Type B pancreatic cell (in vitro differentiated cells): ENCODE data around the gene VIT. TPM values are rescaled to one million over a fixed set of nuclear protein-coding genes. Genes with fewer than 3 reads are reported as not detected.

Experiments
- DNase-seq: peaks from one replicate; pipeline ENCODE4 v3.0.0; 2021; ENCODE audit warnings: mixed read lengths; ENCODE audit not compliant: unreplicated experiment; ENCODE audit errors: extremely low spot score
- H3K27ac Mint-ChIP-seq: 2 replicates; pipeline ENCODE4 v1.8.0; 2021; ENCODE audit warnings: mild to moderate bottlenecking, mixed read lengths
- H3K27me3 Mint-ChIP-seq: 2 replicates; pipeline ENCODE4 v1.8.0; 2021; ENCODE audit warnings: mixed read lengths
- H3K36me3 Mint-ChIP-seq: 2 replicates; pipeline ENCODE4 v1.8.0; 2021; ENCODE audit warnings: mixed read lengths
- H3K4me1 Mint-ChIP-seq: one replicate; pipeline ENCODE4 v1.8.0; 2021; ENCODE audit warnings: mixed read lengths; ENCODE audit not compliant: unreplicated experiment
- H3K4me3 Mint-ChIP-seq: 2 replicates; pipeline ENCODE4 v1.8.0; 2021; ENCODE audit warnings: mild to moderate bottlenecking, mixed read lengths
- H3K9me3 Mint-ChIP-seq: 2 replicates; pipeline ENCODE4 v1.8.0; 2021; ENCODE audit warnings: mixed read lengths
- total RNA-seq: library from RNA; stranded (reverse); gene quantifications from 2 replicates; pipeline ENCODE4 v1.2.1, GENCODE V29; 2021; ENCODE audit warnings: low replicate concordance
- TF ChIP-seq, protein P1 (sequence below): fragments of 200-600 bp; sonication (generic); conservative IDR thresholded peaks from 2 replicates; pipeline ENCODE4 v1.5.0; 2021; ENCODE audit warnings: antibody characterized with exemption, mild to moderate bottlenecking

The VIT gene
- total RNA-seq, 1 donor from 2014 or later, result 1.2 TPM

GRCh38 chr2:36859366-36859792, 162.9 kb downstream of the VIT start:
- Mint-ChIP-seq H3K36me3 (peaks cover 26% of the 10 kb centered on the region), H3K9me3 (no peaks in the 10 kb centered on the region), H3K27ac (no peak overlapping the region), H3K27me3 (no peaks in the 10 kb centered on the region), H3K4me3 (no peak overlapping the region), H3K4me1 (no peaks in the 10 kb centered on the region)
- DNase-seq, result no peak
- TF ChIP-seq, protein P1, sequence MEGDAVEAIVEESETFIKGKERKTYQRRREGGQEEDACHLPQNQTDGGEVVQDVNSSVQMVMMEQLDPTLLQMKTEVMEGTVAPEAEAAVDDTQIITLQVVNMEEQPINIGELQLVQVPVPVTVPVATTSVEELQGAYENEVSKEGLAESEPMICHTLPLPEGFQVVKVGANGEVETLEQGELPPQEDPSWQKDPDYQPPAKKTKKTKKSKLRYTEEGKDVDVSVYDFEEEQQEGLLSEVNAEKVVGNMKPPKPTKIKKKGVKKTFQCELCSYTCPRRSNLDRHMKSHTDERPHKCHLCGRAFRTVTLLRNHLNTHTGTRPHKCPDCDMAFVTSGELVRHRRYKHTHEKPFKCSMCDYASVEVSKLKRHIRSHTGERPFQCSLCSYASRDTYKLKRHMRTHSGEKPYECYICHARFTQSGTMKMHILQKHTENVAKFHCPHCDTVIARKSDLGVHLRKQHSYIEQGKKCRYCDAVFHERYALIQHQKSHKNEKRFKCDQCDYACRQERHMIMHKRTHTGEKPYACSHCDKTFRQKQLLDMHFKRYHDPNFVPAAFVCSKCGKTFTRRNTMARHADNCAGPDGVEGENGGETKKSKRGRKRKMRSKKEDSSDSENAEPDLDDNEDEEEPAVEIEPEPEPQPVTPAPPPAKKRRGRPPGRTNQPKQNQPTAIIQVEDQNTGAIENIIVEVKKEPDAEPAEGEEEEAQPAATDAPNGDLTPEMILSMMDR, result no peak

GRCh38 chr2:36861896-36862295, 165.4 kb downstream of the VIT start:
- H3K4me3 Mint-ChIP-seq, result no peak overlapping the region
- no peaks in the 10 kb centered on the region for H3K4me1 Mint-ChIP-seq
- no peaks in the 10 kb centered on the region for H3K9me3 Mint-ChIP-seq
- DNase-seq, result no peak
- H3K36me3 Mint-ChIP-seq, result peaks cover 39% of the 10 kb centered on the region
- TF ChIP-seq, protein P1, result no peak
- H3K27me3 Mint-ChIP-seq, result no peaks in the 10 kb centered on the region
- H3K27ac Mint-ChIP-seq, result no peak overlapping the region

Other genes with a start within 250 kb of the VIT start
- 29.9 and 34.4 TPM in 2 replicates for gene FEZ2, start 98.5 kb upstream of the VIT start, total RNA-seq